Mesothelial cell of epicardium (in vitro differentiated cells): ENCODE data around the gene CALML4. TPM values are rescaled to one million over a fixed set of nuclear protein-coding genes. Genes with fewer than 3 reads are reported as not detected.

Source experiments
- DNase-seq, 2 experiments: peaks; one replicate each; pipeline ENCODE4 v3.0.0; 2021; ENCODE audit warnings: low spot score in 2 of 2; ENCODE audit not compliant: unreplicated experiment in 2 of 2
- H3K27ac Mint-ChIP-seq: 2 replicates; pipeline ENCODE4 v1.8.0; 2021; ENCODE audit warnings: mixed read lengths
- H3K27me3 Mint-ChIP-seq: 2 replicates; pipeline ENCODE4 v1.8.0; 2021; ENCODE audit warnings: low read depth, mixed read lengths
- H3K36me3 Mint-ChIP-seq: 2 replicates; pipeline ENCODE4 v1.8.0; 2021; ENCODE audit warnings: mixed read lengths
- H3K4me1 Mint-ChIP-seq: 2 replicates; pipeline ENCODE4 v1.8.0; 2021; ENCODE audit warnings: mixed read lengths
- H3K4me3 Mint-ChIP-seq: 2 replicates; pipeline ENCODE4 v1.8.0; 2021; ENCODE audit warnings: mild to moderate bottlenecking, moderate library complexity, mixed read lengths
- H3K9me3 Mint-ChIP-seq: 2 replicates; pipeline ENCODE4 v1.8.0; 2021; ENCODE audit warnings: mixed read lengths
- CTCF ChIP-seq: fragments of 200-600 bp; sonication (generic); IDR thresholded peaks from one replicate; pipeline ENCODE4 v1.5.0; 2021; ENCODE audit warnings: antibody characterized with exemption; ENCODE audit not compliant: unreplicated experiment
- total RNA-seq: library from RNA; stranded (reverse); gene quantifications from 3 replicates; pipeline ENCODE4 v1.2.1, GENCODE V29; 2021

CALML4 gene
- total RNA-seq, 1 donor from 2014 or later = 8.4 TPM

- H3K27ac Mint-ChIP-seq = no peak overlapping the region
- peaks cover 1% of the 10 kb centered on the region for H3K36me3 Mint-ChIP-seq
- no peak for DNase-seq
- peaks cover 6% of the 10 kb centered on the region for H3K9me3 Mint-ChIP-seq
- no peak overlapping the region for H3K4me3 Mint-ChIP-seq
- TF ChIP-seq CTCF = no peak
- peaks cover 37% of the 10 kb centered on the region for H3K4me1 Mint-ChIP-seq
- H3K27me3 Mint-ChIP-seq = no peaks in the 10 kb centered on the region
Measured at GRCh38 chr15:68232449-68232848, 27.3 kb upstream of the CALML4 start.

GRCh38 chr15:68231102-68231818 is 26.1 kb upstream of the CALML4 start:
- Mint-ChIP-seq H3K9me3 (peaks cover 1% of the 10 kb centered on the region), H3K36me3 (no peaks in the 10 kb centered on the region), H3K27me3 (no peaks in the 10 kb centered on the region), H3K4me1 (peaks cover 39% of the 10 kb centered on the region), H3K4me3 (peak overlapping the region; percentile 36), H3K27ac (no peak overlapping the region)
- TF ChIP-seq CTCF = no peak
- DNase-seq = no peak

- no peaks in the 10 kb centered on the region for H3K36me3 Mint-ChIP-seq
Measured at GRCh38 chr15:68230157-68231100, 25.3 kb upstream of the CALML4 start.

GRCh38 chr15:68229386-68230156 is 24.4 kb upstream of the CALML4 start, which contains the start of gene CLN6:
Gene CLN6 (minus strand): TSS chr15:68229728. CDS start chr15:68229584, 144 bp downstream.
- peaks cover 38% of the 10 kb centered on the region for H3K4me1 Mint-ChIP-seq
- H3K9me3 Mint-ChIP-seq = no peaks in the 10 kb centered on the region
- peaks cover under 1% of the 10 kb centered on the region for H3K36me3 Mint-ChIP-seq
- H3K27me3 Mint-ChIP-seq = no peaks in the 10 kb centered on the region
- no peak for TF ChIP-seq CTCF
- peak within 1 kb of the TSS; percentile 84 for H3K27ac Mint-ChIP-seq
- H3K4me3 Mint-ChIP-seq = peak within 1 kb of the TSS; percentile 81
- DNase-seq = peak; percentile 72 to 83

More at GRCh38 chr15:68230157-68231100, 25.3 kb upstream of the CALML4 start:
- TF ChIP-seq CTCF = no peak
- Mint-ChIP-seq H3K27ac (peak overlapping the region; percentile 84), H3K27me3 (no peaks in the 10 kb centered on the region), H3K4me3 (peak overlapping the region; percentile 75), H3K4me1 (peaks cover 39% of the 10 kb centered on the region), H3K9me3 (no peaks in the 10 kb centered on the region)
- DNase-seq = no peak

GRCh38 chr15:68228971-68229385 is 23.8 kb upstream of the CALML4 start:
- H3K27ac Mint-ChIP-seq = peak overlapping the region; percentile 84
- peaks cover 2% of the 10 kb centered on the region for H3K36me3 Mint-ChIP-seq
- no peak for TF ChIP-seq CTCF
- H3K9me3 Mint-ChIP-seq = no peaks in the 10 kb centered on the region
- peaks cover 32% of the 10 kb centered on the region for H3K4me1 Mint-ChIP-seq
- H3K27me3 Mint-ChIP-seq = no peaks in the 10 kb centered on the region
- peak overlapping the region; percentile 81 for H3K4me3 Mint-ChIP-seq
- no peak for DNase-seq
